ENCODE data around the gene ARHGAP21.

DNA sequence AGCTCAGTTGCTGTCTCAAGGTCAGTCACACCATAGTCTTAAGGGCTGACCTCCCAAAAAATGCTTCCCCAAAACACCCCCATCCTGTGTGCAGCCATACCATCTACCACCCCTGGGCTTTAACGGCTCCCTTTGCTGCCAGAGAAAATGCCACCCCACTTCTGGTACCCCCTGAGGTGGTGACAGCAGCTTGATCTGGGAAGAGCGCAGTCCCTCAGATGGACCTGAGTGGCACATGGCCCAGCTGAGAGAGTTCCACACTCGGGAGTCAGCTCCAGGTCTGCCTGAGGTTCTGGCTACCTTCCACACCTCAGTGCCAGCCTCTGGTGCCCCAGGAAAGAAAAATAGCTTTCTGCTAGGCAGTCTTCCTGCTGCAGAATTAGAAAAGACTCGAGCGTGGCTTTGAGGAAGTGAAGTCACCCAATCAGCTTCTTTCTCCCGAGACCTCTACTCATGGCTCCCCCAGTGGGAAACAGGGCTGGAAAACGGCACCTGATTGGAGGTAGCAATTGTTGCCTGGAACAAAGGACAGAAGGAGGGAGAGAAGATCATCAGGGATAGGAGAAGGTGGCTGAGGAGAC, 151.7 kb downstream of the ARHGAP21 start:
- TF ChIP-seq, protein P1, sequence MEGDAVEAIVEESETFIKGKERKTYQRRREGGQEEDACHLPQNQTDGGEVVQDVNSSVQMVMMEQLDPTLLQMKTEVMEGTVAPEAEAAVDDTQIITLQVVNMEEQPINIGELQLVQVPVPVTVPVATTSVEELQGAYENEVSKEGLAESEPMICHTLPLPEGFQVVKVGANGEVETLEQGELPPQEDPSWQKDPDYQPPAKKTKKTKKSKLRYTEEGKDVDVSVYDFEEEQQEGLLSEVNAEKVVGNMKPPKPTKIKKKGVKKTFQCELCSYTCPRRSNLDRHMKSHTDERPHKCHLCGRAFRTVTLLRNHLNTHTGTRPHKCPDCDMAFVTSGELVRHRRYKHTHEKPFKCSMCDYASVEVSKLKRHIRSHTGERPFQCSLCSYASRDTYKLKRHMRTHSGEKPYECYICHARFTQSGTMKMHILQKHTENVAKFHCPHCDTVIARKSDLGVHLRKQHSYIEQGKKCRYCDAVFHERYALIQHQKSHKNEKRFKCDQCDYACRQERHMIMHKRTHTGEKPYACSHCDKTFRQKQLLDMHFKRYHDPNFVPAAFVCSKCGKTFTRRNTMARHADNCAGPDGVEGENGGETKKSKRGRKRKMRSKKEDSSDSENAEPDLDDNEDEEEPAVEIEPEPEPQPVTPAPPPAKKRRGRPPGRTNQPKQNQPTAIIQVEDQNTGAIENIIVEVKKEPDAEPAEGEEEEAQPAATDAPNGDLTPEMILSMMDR (IDR thresholded peaks at IDR 0.05), result no peak
- no peak for TF ChIP-seq POLR2AphosphoS5 (IDR thresholded peaks at IDR 0.05)
- TF ChIP-seq POLR2A (IDR thresholded peaks at IDR 0.05), result no peak
